GM20000 (cell line): Measurements from ENCODE around the gene SPTB.

ENCODE experiments used
- DNase-seq: peaks from one replicate; pipeline ENCODE4 v3.0.0; 2012; ENCODE audit warnings: low spot score
- TF ChIP-seq, protein P1 (sequence below): IDR thresholded peaks from 2 replicates; pipeline ENCODE4 v1.5.1; 2012; ENCODE audit warnings: mild to moderate bottlenecking, control low read depth; ENCODE audit errors: extremely low read depth, missing control alignments

SPTB gene

DNA sequence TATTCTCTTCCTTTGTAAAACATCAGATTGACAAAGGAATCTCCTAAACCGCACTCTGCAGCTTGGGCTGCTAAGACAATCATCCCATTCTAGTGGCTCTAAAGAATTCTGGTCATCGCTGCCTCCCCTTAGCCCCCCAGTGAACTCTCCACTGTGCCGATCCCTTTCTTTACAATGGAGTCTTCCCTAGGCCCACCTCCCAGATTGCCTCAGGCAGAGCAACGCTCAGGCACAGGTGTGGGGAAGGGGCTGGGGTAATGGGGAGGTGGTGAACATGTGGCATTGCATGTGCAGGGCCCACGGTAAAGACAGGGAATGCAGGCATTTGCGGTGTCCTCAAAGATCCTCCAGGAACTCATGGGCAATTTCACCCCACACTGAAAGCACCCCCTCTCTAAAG is 89.2 kb downstream of the SPTB start:
- DNase-seq = no peak

DNA sequence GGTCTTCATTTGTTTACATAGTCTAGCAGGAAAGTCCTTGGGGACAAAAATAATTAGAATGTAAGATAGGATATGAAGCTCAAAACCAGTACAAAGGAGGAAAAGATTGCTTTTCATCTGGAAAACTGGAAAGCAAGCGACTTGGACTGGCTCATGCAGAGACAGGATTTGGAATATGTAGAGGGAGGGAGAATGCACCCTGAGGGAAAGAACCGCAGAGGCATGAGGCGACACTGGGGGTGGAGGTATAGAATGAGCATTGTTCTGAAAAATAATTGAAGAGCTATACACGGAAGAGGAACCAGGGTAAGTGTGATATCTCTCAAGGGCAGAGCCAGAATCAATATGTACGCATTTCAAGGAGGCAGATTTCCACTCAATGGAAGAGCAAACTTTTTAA is 90.0 kb downstream of the SPTB start:
- TF ChIP-seq, protein P1, sequence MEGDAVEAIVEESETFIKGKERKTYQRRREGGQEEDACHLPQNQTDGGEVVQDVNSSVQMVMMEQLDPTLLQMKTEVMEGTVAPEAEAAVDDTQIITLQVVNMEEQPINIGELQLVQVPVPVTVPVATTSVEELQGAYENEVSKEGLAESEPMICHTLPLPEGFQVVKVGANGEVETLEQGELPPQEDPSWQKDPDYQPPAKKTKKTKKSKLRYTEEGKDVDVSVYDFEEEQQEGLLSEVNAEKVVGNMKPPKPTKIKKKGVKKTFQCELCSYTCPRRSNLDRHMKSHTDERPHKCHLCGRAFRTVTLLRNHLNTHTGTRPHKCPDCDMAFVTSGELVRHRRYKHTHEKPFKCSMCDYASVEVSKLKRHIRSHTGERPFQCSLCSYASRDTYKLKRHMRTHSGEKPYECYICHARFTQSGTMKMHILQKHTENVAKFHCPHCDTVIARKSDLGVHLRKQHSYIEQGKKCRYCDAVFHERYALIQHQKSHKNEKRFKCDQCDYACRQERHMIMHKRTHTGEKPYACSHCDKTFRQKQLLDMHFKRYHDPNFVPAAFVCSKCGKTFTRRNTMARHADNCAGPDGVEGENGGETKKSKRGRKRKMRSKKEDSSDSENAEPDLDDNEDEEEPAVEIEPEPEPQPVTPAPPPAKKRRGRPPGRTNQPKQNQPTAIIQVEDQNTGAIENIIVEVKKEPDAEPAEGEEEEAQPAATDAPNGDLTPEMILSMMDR = no peak

More for the DNA sequence above, 89.2 kb downstream of the SPTB start:
- TF ChIP-seq, protein P1 = no peak

GRCh38 chr14:64788706-64789105 is 91.0 kb downstream of the SPTB start:
- TF ChIP-seq, protein P1 = no peak
- no peak for DNase-seq

More for the DNA sequence above, 90.0 kb downstream of the SPTB start:
- no peak for DNase-seq

- TF ChIP-seq, protein P1 = no peak
- DNase-seq = no peak
These were observed 92.1 kb downstream of the SPTB start for GRCh38 chr14:64787619-64788018.

GRCh38 chr14:64786296-64787149 is 93.2 kb downstream of the SPTB start:
- TF ChIP-seq, protein P1 = no peak
- no peak for DNase-seq

- TF ChIP-seq, protein P1 = no peak
These were observed 95.7 kb downstream of the SPTB start for GRCh38 chr14:64784006-64784405.

GRCh38 chr14:64782196-64782595 is 97.5 kb downstream of the SPTB start:
- TF ChIP-seq, protein P1 = no peak
- no peak for DNase-seq

More at GRCh38 chr14:64784006-64784405, 95.7 kb downstream of the SPTB start:
- no peak for DNase-seq
